Airway epithelial cell (primary cell): Measurements from ENCODE around the gene SIN3B. TPM values are rescaled to one million over a fixed set of nuclear protein-coding genes. Genes with fewer than 3 reads are reported as not detected.

Experiments used
- total RNA-seq: library from RNA; depleted of rRNA; stranded (reverse); fragments of >200 nt; gene quantifications from 2 replicates; pipeline ENCODE4 v1.2.3, GENCODE V29; 2015

The SIN3B gene, protein sequence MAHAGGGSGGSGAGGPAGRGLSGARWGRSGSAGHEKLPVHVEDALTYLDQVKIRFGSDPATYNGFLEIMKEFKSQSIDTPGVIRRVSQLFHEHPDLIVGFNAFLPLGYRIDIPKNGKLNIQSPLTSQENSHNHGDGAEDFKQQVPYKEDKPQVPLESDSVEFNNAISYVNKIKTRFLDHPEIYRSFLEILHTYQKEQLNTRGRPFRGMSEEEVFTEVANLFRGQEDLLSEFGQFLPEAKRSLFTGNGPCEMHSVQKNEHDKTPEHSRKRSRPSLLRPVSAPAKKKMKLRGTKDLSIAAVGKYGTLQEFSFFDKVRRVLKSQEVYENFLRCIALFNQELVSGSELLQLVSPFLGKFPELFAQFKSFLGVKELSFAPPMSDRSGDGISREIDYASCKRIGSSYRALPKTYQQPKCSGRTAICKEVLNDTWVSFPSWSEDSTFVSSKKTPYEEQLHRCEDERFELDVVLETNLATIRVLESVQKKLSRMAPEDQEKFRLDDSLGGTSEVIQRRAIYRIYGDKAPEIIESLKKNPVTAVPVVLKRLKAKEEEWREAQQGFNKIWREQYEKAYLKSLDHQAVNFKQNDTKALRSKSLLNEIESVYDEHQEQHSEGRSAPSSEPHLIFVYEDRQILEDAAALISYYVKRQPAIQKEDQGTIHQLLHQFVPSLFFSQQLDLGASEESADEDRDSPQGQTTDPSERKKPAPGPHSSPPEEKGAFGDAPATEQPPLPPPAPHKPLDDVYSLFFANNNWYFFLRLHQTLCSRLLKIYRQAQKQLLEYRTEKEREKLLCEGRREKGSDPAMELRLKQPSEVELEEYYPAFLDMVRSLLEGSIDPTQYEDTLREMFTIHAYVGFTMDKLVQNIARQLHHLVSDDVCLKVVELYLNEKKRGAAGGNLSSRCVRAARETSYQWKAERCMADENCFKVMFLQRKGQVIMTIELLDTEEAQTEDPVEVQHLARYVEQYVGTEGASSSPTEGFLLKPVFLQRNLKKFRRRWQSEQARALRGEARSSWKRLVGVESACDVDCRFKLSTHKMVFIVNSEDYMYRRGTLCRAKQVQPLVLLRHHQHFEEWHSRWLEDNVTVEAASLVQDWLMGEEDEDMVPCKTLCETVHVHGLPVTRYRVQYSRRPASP
- 17.9 and 22.9 TPM in 2 replicates for total RNA-seq

GRCh38 chr19:16829010-16829821 is at the start of gene SIN3B:
TSS of gene SIN3B (plus strand) at chr19:16829398. CDS start at chr19:16829421, 23 bp downstream.

DNA sequence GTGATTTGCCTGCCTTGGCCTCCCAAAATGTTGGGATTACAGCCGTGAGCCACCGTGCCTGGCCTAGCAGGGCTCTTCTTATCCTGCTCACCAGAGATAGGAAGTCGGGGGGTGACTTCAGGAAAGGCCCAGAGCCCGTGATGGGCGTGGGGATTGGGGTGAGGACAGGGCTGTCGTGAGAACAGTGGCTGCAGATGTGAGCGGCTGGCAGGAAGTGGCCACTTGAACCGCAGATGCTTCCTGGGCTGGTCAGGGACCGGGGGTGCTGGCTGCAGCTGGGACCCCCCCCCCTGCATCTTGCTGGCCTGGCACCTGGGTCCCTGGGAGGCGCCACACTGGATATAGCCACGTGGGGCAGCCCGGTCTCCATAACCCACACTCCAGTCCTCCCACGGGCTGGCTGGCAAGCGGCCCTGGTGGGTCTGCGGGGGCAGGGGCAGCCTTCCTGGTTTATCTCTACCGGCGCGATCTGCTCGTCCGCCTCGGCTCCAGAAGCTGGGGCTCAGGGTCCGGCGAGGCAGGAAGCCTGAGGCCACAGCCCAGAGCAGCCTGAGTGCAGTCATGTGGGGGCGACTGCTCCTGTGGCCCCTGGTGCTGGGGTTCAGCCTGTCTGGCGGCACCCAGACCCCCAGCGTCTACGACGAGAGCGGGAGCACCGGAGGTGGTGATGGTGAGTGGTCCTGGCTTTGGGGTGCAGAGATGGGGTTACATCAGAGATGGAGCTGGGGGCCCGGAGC is 59.6 kb downstream of the SIN3B start, which contains the start of gene F2RL3:
F2RL3 (plus strand) TSS at position 371 of the 737 bp plus-strand sequence; CDS start at position 562, 191 bp downstream.

Other genes with a start within 250 kb of the SIN3B start
- gene MED26, start 201.2 kb upstream of the SIN3B start, total RNA-seq, result 8.5 and 11.6 TPM in 2 replicates
- gene SMIM7, start 169.3 kb upstream of the SIN3B start, total RNA-seq, result 99.0 and 106 TPM in 2 replicates
- gene TMEM38A, start 168.3 kb upstream of the SIN3B start, total RNA-seq, result 0.88 and 4.2 TPM in 2 replicates
- 0.09 and 0.14 TPM in 2 replicates for gene NWD1, start 109.6 kb upstream of the SIN3B start, total RNA-seq
- gene F2RL3, start 59.6 kb downstream of the SIN3B start, total RNA-seq, result not detected in 2 replicates
- 0.74 and 1.3 TPM in 2 replicates for gene CPAMD8, start 197.4 kb downstream of the SIN3B start, total RNA-seq
- gene HAUS8, start 246.1 kb downstream of the SIN3B start, total RNA-seq, result 10.5 TPM in 2 replicates
- gene MYO9B, start 246.4 kb downstream of the SIN3B start, total RNA-seq, result 37.3 and 47.1 TPM in 2 replicates